ENCODE measurements around the gene SYCP2. TPM values are rescaled to one million over a fixed set of nuclear protein-coding genes. Genes with fewer than 3 reads are reported as not detected.

Gene SYCP2
- total RNA-seq, 1 donor from 2014 or later = 0.88 TPM

DNA sequence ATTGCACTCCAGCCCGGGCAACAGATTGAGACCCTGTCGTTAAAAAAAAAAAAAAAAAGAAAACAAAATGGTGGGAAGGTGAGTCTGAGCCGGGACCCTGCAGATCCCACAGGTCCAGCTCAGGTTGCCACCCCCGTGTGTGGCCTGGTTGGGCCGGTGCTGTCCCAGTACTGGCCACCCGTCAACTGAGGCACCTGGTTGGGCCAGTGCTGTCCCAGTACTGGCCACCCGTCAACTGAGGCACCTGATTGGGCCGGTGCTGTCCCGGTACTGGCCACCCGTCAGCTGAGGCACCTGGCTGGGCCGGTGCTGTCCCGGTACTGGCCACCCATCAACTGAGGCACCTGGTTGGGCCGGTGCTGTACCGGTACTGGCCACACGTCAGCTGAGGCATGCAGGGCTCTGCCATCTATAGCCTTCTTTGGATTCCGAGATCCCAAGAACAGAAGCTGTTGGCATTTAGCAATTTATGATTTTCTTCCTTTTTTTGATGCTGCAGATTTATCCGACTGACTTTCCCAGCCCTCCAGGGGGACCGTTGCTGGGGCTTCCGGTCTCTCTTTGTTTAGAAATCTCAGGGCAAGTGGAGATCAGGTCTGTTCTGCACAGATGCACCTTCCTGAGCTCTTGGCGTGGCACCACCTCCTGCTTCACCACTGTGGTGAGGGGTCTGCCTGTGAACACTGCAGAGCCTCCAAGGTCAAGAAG lies 113.8 kb downstream of the SYCP2 start:
- H3K4me3 Mint-ChIP-seq = no peak overlapping the region
- no peak overlapping the region for H3K4me2 ChIP-seq
- H3K79me2 ChIP-seq (ENCODE audit: low read depth) = no peaks in the 10 kb centered on the region
- H3K27me3 ChIP-seq = no peaks in the 10 kb centered on the region
- H4K20me1 ChIP-seq (ENCODE audit: low read depth) = no peaks in the 10 kb centered on the region
- H3K4me3 ChIP-seq = no peak overlapping the region
- H3K27me3 Mint-ChIP-seq (ENCODE audit: insufficient read depth, low read depth) = peaks cover 6% of the 10 kb centered on the region
- H3K27ac ChIP-seq = no peak overlapping the region
- no peak for TF ChIP-seq EZH2phosphoT487 (IDR thresholded peaks at IDR 0.05)
- TF ChIP-seq, protein P1, sequence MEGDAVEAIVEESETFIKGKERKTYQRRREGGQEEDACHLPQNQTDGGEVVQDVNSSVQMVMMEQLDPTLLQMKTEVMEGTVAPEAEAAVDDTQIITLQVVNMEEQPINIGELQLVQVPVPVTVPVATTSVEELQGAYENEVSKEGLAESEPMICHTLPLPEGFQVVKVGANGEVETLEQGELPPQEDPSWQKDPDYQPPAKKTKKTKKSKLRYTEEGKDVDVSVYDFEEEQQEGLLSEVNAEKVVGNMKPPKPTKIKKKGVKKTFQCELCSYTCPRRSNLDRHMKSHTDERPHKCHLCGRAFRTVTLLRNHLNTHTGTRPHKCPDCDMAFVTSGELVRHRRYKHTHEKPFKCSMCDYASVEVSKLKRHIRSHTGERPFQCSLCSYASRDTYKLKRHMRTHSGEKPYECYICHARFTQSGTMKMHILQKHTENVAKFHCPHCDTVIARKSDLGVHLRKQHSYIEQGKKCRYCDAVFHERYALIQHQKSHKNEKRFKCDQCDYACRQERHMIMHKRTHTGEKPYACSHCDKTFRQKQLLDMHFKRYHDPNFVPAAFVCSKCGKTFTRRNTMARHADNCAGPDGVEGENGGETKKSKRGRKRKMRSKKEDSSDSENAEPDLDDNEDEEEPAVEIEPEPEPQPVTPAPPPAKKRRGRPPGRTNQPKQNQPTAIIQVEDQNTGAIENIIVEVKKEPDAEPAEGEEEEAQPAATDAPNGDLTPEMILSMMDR (IDR thresholded peaks at IDR 0.05) = no peak
- no peak for TF ChIP-seq EZH2 (IDR thresholded peaks at IDR 0.05)
- no peaks in the 10 kb centered on the region for H3K36me3 Mint-ChIP-seq
- H3K4me1 Mint-ChIP-seq = peaks cover 7% of the 10 kb centered on the region
- H3K9me3 ChIP-seq (ENCODE audit: low read depth) = no peaks in the 10 kb centered on the region
- H2AFZ ChIP-seq (replicated peaks) = no peak overlapping the region
- H3K36me3 ChIP-seq = no peaks in the 10 kb centered on the region
- no peaks in the 10 kb centered on the region for H3F3A ChIP-seq (ENCODE audit: low read depth)
- DNase-seq (ENCODE audit: low spot score) = no peak
- no peaks in the 10 kb centered on the region for H3K9me3 Mint-ChIP-seq
- no peak overlapping the region for H3K27ac Mint-ChIP-seq
- no peak overlapping the region for H3K9ac ChIP-seq
- H3K4me1 ChIP-seq = no peaks in the 10 kb centered on the region

- Histone ChIP-seq H3F3A (ENCODE audit: low read depth) (no peaks in the 10 kb centered on the region), H3K4me1 (no peaks in the 10 kb centered on the region), H3K4me2 (no peak overlapping the region), H4K20me1 (ENCODE audit: low read depth) (no peaks in the 10 kb centered on the region), H3K79me2 (ENCODE audit: low read depth) (no peaks in the 10 kb centered on the region), H3K27me3 (no peaks in the 10 kb centered on the region), H3K9ac (no peak overlapping the region), H3K27ac (no peak overlapping the region), H3K4me3 (no peak overlapping the region), H3K36me3 (no peaks in the 10 kb centered on the region), H2AFZ (replicated peaks) (no peak overlapping the region), H3K9me3 (ENCODE audit: low read depth) (no peaks in the 10 kb centered on the region)
- DNase-seq (ENCODE audit: low spot score) = no peak
- Mint-ChIP-seq H3K4me3 (no peak overlapping the region), H3K27me3 (ENCODE audit: insufficient read depth, low read depth) (peaks cover 6% of the 10 kb centered on the region), H3K9me3 (no peaks in the 10 kb centered on the region), H3K4me1 (peaks cover 3% of the 10 kb centered on the region), H3K27ac (no peak overlapping the region), H3K36me3 (no peaks in the 10 kb centered on the region)
- TF ChIP-seq EZH2 (IDR thresholded peaks at IDR 0.05) = no peak
Measured at GRCh38 chr20:59818911-59819310, 114.5 kb downstream of the SYCP2 start.

- H3K36me3 ChIP-seq = no peaks in the 10 kb centered on the region
- no peaks in the 10 kb centered on the region for H3K9me3 Mint-ChIP-seq
- no peaks in the 10 kb centered on the region for H3K4me1 Mint-ChIP-seq
- H3K9ac ChIP-seq = no peak overlapping the region
- H3K27ac Mint-ChIP-seq = no peak overlapping the region
- no peaks in the 10 kb centered on the region for H3K27me3 ChIP-seq
- TF ChIP-seq, protein P1 (IDR thresholded peaks at IDR 0.05) = no peak
- TF ChIP-seq EZH2phosphoT487 (IDR thresholded peaks at IDR 0.05) = no peak
- no peak for TF ChIP-seq EZH2 (IDR thresholded peaks at IDR 0.05)
- H3K4me2 ChIP-seq = no peak overlapping the region
- H3K4me3 Mint-ChIP-seq = no peak overlapping the region
- H3K4me1 ChIP-seq = no peaks in the 10 kb centered on the region
- no peaks in the 10 kb centered on the region for H3K9me3 ChIP-seq (ENCODE audit: low read depth)
- no peaks in the 10 kb centered on the region for H4K20me1 ChIP-seq (ENCODE audit: low read depth)
- no peak overlapping the region for H2AFZ ChIP-seq (replicated peaks)
- H3K36me3 Mint-ChIP-seq = no peaks in the 10 kb centered on the region
- H3K4me3 ChIP-seq = no peak overlapping the region
- H3K79me2 ChIP-seq (ENCODE audit: low read depth) = no peaks in the 10 kb centered on the region
- H3K27me3 Mint-ChIP-seq (ENCODE audit: insufficient read depth, low read depth) = peaks cover 8% of the 10 kb centered on the region
- no peak for DNase-seq (ENCODE audit: low spot score)
- no peaks in the 10 kb centered on the region for H3F3A ChIP-seq (ENCODE audit: low read depth)
- H3K27ac ChIP-seq = no peak overlapping the region
Measured at GRCh38 chr20:59817846-59818615, 115.4 kb downstream of the SYCP2 start.

- Mint-ChIP-seq H3K4me1 (no peaks in the 10 kb centered on the region), H3K27ac (no peak overlapping the region), H3K36me3 (no peaks in the 10 kb centered on the region), H3K9me3 (no peaks in the 10 kb centered on the region), H3K27me3 (ENCODE audit: insufficient read depth, low read depth) (peaks cover 5% of the 10 kb centered on the region), H3K4me3 (no peak overlapping the region)
- DNase-seq (ENCODE audit: low spot score) = no peak
- Histone ChIP-seq H3K9ac (no peak overlapping the region), H3K4me2 (no peak overlapping the region), H3K27ac (no peak overlapping the region), H3F3A (ENCODE audit: low read depth) (no peaks in the 10 kb centered on the region), H4K20me1 (ENCODE audit: low read depth) (no peaks in the 10 kb centered on the region), H3K79me2 (ENCODE audit: low read depth) (no peaks in the 10 kb centered on the region), H3K4me1 (no peaks in the 10 kb centered on the region), H3K27me3 (no peaks in the 10 kb centered on the region), H3K9me3 (ENCODE audit: low read depth) (no peaks in the 10 kb centered on the region), H2AFZ (replicated peaks) (no peak overlapping the region), H3K36me3 (no peaks in the 10 kb centered on the region), H3K4me3 (no peak overlapping the region)
- no peak for TF ChIP-seq EZH2 (IDR thresholded peaks at IDR 0.05)
- no peak for TF ChIP-seq EZH2phosphoT487 (IDR thresholded peaks at IDR 0.05)
- TF ChIP-seq, protein P1 (IDR thresholded peaks at IDR 0.05) = no peak
Measured at GRCh38 chr20:59817406-59817805, 116.0 kb downstream of the SYCP2 start.

Measured in neural progenitor cell (in vitro differentiated cells).